GM19455 (cell line): Measurements from ENCODE around the gene PTPRE.

Experiments
- ATAC-seq: cut with Tn5 transposase; IDR thresholded peaks from one replicate; pipeline ENCODE4 v1.9.1; 2021; ENCODE audit not compliant: unreplicated experiment

The PTPRE gene

GRCh38 chr10:128018691-128019090 lies 111.8 kb downstream of the PTPRE start:
- ATAC-seq: no peak

GRCh38 chr10:128022261-128023196 lies 115.6 kb downstream of the PTPRE start:
- ATAC-seq: no peak

DNA sequence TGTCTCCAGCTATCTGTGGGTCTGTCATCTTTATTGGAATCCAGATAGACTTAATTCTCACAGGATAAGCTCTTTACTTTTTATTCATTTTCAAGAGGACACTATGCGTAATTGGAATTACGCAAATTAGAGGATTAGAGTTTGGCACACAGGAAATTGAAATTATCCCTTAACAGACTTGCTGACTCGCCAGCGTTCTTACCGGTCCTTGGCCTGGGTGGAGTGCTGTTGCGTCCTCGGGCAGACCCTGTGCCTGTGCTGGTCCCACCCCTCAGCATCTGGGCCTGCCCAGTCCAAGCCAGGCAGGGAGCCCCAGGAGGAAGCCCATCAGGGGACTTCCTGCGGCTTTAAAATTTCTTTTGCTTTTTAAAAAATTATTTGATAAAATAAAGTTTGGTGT lies 117.5 kb downstream of the PTPRE start:
- ATAC-seq: no peak

GRCh38 chr10:128025437-128025836 lies 118.5 kb downstream of the PTPRE start:
- ATAC-seq: no peak

DNA sequence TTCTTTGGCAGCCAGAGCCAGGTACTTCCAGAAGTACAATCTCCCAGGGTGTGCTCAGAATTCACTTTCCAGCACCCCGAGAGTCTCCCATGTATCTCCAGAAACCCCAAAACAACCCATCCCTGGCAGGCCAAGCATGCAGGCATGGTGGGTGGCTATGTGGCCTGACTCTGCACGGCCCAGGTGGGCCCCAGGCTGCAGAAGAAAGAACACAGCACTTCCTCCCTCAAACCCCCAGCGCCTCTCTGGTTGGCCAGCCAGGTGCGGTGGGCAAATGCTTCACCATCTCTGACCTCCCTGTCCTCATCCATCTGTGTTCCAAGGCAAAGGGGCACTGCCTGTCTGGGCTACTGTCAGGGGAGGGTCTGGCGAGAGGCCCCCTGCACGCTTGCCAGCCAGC lies 119.0 kb downstream of the PTPRE start:
- no peak for ATAC-seq

DNA sequence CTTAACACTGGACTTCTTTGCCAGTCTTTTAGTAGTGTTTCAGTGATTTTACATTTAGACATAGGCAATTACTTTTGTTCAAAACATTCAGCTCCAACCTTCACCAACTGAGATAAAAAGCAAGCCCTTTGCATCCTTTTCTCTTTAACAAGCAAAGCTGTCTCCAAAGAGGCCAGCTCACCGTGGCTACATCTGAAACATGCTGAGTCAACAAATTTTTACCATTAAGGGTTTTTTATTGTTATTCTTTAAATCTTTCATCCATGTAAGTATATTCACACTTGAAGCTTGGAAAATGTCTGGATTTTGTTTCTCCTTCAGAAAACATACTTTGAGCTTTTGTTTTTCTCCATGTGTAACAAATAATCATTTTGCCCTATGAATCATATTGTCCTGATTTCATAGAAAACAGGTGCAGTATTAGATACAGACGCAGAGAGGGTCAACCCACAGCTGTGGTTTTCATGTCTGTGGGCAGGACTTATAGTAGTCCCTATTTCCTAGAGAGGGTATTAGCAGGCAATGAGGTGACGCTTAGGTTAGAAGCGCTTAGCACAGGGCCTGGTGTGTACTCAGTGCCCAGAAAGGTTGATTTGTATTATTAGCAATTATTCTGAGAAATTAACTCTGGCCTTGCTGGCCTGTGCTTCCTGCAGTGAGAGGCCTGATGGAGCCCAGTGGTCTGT lies 119.9 kb downstream of the PTPRE start:
- ATAC-seq: no peak

- no peak for ATAC-seq
Measured at GRCh38 chr10:128027306-128027705, 120.4 kb downstream of the PTPRE start.

- ATAC-seq: no peak
Measured at GRCh38 chr10:128027822-128028507, 121.1 kb downstream of the PTPRE start.

DNA sequence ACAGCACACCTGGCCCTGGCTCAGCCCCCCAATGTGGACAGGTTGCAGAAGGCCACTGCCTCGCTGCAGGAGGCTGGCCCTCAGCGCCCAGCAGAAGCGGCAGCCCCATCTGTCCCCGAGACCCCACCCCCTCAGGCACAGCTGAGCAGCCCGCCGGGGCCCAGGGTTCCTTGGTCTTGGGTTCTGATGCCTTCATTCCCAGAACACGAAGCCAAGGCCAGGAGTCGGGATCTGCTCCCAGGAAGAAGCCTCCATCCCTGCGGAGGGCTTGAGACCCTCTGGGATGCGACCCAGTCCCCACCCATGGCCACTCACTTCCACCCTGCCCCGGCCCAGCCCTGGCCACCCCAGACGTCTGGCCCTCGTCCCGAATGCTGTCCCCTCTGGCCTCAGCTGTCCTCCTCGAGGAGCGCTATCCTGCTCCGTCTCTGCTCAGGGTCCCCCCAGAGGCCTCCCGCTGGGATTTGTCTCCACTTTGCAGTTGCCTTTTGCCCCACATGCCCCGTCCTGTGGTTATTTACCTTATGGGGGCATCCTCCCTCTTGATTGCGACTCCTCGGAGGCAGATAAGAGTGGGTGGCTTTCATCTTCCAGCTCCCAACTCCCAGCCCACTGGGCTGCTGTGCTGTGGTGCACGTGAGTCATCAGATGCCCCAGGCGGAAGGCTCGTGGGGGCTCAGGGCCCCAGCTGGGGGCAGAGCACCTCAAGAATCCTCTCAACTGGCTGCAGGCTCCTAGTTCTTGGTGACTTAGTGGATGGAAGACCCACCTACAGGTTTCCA lies 121.8 kb downstream of the PTPRE start:
- ATAC-seq: no peak

DNA sequence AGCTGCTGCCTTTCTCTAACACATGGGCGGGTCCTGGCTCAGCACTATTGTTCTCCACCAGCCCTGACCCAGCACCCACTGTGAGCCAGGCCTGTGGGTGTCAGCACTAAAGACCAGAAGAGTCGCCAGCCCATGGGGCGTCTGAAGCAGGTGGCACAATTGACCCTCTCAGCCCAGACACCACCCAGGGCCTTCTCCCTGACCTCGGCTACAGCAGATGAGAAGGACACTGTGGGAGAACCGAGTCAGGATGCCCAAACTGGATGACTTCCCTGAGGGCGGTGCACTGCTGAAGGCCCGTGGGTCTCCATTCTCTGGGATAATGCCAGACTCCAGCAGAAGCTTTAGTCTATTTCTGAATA lies 122.4 kb downstream of the PTPRE start:
- ATAC-seq: no peak

- ATAC-seq: no peak
Measured at GRCh38 chr10:128029731-128030369, 122.9 kb downstream of the PTPRE start.

DNA sequence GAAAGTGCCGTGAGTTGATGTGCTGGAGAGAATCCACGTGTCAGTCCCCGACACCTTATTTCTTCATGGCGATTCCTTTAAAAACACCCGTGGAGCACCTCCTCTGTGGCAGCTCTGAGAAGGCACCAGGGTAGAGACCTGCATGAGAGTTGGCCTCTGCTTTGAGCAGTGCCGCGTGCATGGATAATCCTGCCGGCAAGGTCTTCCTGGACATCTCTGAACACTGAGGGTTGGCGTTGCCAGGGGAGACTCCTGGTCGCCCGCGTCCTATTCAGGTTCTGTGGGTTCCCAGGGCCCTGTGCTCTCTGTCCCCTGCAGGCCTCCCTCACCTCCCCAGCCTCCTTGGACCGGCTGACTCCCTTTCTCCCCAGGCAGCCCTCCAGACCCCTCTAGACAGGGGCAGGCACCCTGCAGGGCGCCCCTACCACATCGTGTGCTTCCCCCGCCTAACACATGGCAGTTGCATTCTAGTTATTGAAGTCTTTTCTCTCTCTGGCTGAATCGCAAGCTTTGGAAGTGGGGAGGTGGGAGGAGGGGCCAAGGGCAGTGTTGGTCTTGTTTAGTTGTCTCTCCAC lies 123.7 kb downstream of the PTPRE start:
- ATAC-seq: no peak

GRCh38 chr10:128031216-128031615 lies 124.3 kb downstream of the PTPRE start:
- ATAC-seq: no peak

- ATAC-seq: no peak
Measured at GRCh38 chr10:128032466-128032865, 125.6 kb downstream of the PTPRE start.

DNA sequence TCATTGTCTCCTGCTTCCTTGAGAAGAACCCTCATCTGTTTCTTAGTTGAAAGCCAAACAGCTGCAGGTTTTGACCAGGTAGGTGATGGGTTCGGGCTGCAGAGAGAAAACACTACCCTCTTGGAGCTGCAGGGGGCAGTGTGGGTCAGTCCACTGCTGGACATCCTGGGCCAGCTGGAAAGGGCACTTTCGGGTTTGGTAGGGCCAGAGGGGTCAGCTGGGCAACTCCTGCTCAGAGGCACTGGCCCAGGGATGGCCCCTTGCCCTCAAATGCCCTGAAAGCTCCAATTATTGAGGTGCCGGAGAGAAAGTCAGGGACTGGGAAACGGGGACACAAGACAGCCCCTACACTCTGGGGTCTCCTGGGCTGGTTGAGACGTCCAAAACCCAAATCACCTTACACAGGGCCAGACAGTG lies 128.7 kb downstream of the PTPRE start:
- ATAC-seq: peak; percentile 71

DNA sequence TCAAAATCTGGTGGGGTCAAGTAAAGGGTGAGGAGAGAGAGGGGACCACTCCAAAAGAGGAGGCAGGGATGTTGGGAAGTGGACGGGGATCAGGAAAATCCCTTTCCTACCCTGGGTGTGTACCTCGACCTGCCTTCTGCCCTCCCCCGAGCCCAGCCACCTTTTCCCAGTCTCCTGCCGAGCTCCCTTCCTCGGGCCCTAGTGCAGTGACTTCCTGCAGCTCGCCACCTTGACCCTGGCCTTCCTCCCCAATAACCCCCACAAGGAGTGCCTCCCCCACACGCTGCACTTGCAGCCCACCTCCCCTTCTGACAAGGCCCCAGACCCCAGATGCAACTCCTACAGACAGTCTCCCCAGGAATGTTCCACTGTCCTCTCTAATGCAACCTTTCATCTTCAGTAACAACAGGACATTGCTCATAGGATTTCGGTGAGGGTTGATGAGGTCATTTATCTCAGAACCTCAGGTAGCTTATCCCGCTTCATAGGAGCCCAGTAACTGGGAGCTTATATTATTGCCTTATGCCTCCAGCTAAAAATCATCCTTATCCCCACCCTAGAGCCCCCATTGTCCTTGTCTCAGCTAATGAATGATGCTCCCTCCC lies 129.2 kb downstream of the PTPRE start:
- no peak for ATAC-seq

GRCh38 chr10:128036746-128037543 lies 130.0 kb downstream of the PTPRE start:
- no peak for ATAC-seq

DNA sequence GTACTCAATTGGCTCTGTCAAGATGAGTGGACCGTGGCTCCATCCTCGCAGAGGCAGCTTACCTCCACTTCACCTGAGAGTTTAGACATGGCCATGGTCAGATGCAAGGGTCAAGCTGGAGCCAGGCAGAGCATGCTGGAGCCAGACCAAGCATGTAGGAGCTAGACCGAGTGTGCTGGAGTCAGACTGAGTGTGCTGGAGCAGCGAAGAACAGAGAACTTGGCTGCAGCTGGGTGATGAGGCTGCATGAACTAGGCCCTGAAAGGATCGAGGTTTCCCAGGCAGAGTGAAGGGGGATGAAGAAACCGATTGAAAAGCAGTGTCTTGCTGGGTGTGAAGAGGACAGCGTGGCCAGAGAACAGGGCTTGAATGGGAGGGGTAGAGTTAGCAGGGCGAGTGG lies 133.2 kb downstream of the PTPRE start:
- ATAC-seq: no peak

GRCh38 chr10:128040681-128041080 lies 133.8 kb downstream of the PTPRE start:
- ATAC-seq: no peak
